Measurements from ENCODE around the gene EML1. TPM values are rescaled to one million over a fixed set of nuclear protein-coding genes. Genes with fewer than 3 reads are reported as not detected.
A peak's percentile ranks its signal among the peaks of the same experiment; 100 is the strongest.

The EML1 gene, protein sequence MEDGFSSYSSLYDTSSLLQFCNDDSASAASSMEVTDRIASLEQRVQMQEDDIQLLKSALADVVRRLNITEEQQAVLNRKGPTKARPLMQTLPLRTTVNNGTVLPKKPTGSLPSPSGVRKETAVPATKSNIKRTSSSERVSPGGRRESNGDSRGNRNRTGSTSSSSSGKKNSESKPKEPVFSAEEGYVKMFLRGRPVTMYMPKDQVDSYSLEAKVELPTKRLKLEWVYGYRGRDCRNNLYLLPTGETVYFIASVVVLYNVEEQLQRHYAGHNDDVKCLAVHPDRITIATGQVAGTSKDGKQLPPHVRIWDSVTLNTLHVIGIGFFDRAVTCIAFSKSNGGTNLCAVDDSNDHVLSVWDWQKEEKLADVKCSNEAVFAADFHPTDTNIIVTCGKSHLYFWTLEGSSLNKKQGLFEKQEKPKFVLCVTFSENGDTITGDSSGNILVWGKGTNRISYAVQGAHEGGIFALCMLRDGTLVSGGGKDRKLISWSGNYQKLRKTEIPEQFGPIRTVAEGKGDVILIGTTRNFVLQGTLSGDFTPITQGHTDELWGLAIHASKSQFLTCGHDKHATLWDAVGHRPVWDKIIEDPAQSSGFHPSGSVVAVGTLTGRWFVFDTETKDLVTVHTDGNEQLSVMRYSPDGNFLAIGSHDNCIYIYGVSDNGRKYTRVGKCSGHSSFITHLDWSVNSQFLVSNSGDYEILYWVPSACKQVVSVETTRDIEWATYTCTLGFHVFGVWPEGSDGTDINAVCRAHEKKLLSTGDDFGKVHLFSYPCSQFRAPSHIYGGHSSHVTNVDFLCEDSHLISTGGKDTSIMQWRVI
- total RNA-seq (2022) (9.5 and 11.6 TPM in 2 replicates), Bru-seq, nascent RNA (percentile 47 among the genes with signal in this experiment), BruChase-seq, experiment 1, labeled RNA remaining after a 6-hour chase (percentile 44 among the genes with signal in this experiment), BruChase-seq, experiment 2, labeled RNA remaining after a 2-hour chase (percentile 42 among the genes with signal in this experiment)
- long read RNA-seq, full-length matches to known transcripts = 17 of 23 reads
- long read RNA-seq, partial matches to known transcripts = 2 of 23 reads
- long read RNA-seq, other reads (novel, unspliced or antisense) = 4 of 23 reads

- peak within 1 kb of the TSS; percentile 66 for H3K4me3 Mint-ChIP-seq (ENCODE audit: unreplicated experiment)
- peaks cover 24% of the 10 kb centered on the region for H3K4me1 Mint-ChIP-seq (ENCODE audit: insufficient read depth, unreplicated experiment)
- TF ChIP-seq, protein P1, sequence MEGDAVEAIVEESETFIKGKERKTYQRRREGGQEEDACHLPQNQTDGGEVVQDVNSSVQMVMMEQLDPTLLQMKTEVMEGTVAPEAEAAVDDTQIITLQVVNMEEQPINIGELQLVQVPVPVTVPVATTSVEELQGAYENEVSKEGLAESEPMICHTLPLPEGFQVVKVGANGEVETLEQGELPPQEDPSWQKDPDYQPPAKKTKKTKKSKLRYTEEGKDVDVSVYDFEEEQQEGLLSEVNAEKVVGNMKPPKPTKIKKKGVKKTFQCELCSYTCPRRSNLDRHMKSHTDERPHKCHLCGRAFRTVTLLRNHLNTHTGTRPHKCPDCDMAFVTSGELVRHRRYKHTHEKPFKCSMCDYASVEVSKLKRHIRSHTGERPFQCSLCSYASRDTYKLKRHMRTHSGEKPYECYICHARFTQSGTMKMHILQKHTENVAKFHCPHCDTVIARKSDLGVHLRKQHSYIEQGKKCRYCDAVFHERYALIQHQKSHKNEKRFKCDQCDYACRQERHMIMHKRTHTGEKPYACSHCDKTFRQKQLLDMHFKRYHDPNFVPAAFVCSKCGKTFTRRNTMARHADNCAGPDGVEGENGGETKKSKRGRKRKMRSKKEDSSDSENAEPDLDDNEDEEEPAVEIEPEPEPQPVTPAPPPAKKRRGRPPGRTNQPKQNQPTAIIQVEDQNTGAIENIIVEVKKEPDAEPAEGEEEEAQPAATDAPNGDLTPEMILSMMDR (IDR thresholded peaks at IDR 0.05; ENCODE audit: unreplicated experiment) = no peak
- peak; percentile 63 for DNase-seq (ENCODE audit: unreplicated experiment)
- POLR2A ChIA-PET = interaction anchor here (0.7 to 3.7 kb wide), 5 partner anchors 35 to 63 kb away, joined by 3 to 19 read pairs (median 4); no protein-coding TSS in a partner anchor
- H3K27ac Mint-ChIP-seq (ENCODE audit: low read depth, unreplicated experiment) = no peak within 1 kb of the TSS
- CTCF ChIA-PET = interaction anchor here (0.8 to 1.6 kb wide), 2 partner anchors 12 kb away, joined by 3 read pairs; no protein-coding TSS in a partner anchor
- H3K27me3 Mint-ChIP-seq (ENCODE audit: insufficient read depth, unreplicated experiment) = no peaks in the 10 kb centered on the region
- intact Hi-C loops (cut with micrococcal nuclease) = loop anchor here (2.0 to 5.0 kb wide), 4 partner anchors 37 to 111 kb away; partner anchors contain the start of gene CYP46A1
- H3K9me3 Mint-ChIP-seq (ENCODE audit: unreplicated experiment) = no peaks in the 10 kb centered on the region
- no TSS peak for BruUV-seq (replicated peaks)
- H3K36me3 Mint-ChIP-seq (ENCODE audit: insufficient read depth, unreplicated experiment) = no peaks in the 10 kb centered on the region
These were observed at the start of gene EML1 for GRCh38 chr14:99793213-99794150. TSS of gene EML1 (plus strand) at chr14:99793413. CDS start at chr14:99793477, 64 bp downstream.

- no peaks in the 10 kb centered on the region for H3K36me3 Mint-ChIP-seq (ENCODE audit: insufficient read depth, unreplicated experiment)
- TF ChIP-seq, protein P1 (IDR thresholded peaks at IDR 0.05; ENCODE audit: unreplicated experiment) = no peak
- ChIA-PET CTCF (interaction anchor here (0.9 to 1.5 kb wide), 2 partner anchors 9 to 15 kb away, joined by 3 to 4 read pairs; no protein-coding TSS in a partner anchor), POLR2A (interaction anchor here (0.6 to 1.9 kb wide), 3 partner anchors 13 to 262 kb away, joined by 3 to 6 read pairs (median 3); no protein-coding TSS in a partner anchor)
- H3K27ac Mint-ChIP-seq (ENCODE audit: low read depth, unreplicated experiment) = peak overlapping the region; percentile 65
- H3K4me3 Mint-ChIP-seq (ENCODE audit: unreplicated experiment) = no peak overlapping the region
- BruUV-seq (replicated peaks) = no TSS peak
- peak; percentile 31 for DNase-seq (ENCODE audit: unreplicated experiment)
- peaks cover 17% of the 10 kb centered on the region for H3K4me1 Mint-ChIP-seq (ENCODE audit: insufficient read depth, unreplicated experiment)
- H3K9me3 Mint-ChIP-seq (ENCODE audit: unreplicated experiment) = no peaks in the 10 kb centered on the region
- intact Hi-C loops (cut with micrococcal nuclease) = no loop called here
- H3K27me3 Mint-ChIP-seq (ENCODE audit: insufficient read depth, unreplicated experiment) = no peaks in the 10 kb centered on the region
These were observed 48.9 kb upstream of the EML1 start for GRCh38 chr14:99744199-99744872.

- ChIA-PET POLR2A (interaction anchor here (0.6 to 1.9 kb wide), 3 partner anchors 13 to 263 kb away, joined by 3 to 6 read pairs (median 3); no protein-coding TSS in a partner anchor), CTCF (interaction anchor here (1.5 kb wide), 1 partner anchor 15 kb away, joined by 4 read pairs; no protein-coding TSS in a partner anchor)
- intact Hi-C loops (cut with micrococcal nuclease) = no loop called here
- TF ChIP-seq, protein P1 (IDR thresholded peaks at IDR 0.05; ENCODE audit: unreplicated experiment) = no peak
- H3K4me3 Mint-ChIP-seq (ENCODE audit: unreplicated experiment) = no peak overlapping the region
- H3K36me3 Mint-ChIP-seq (ENCODE audit: insufficient read depth, unreplicated experiment) = no peaks in the 10 kb centered on the region
- no peak for DNase-seq (ENCODE audit: unreplicated experiment)
- no peaks in the 10 kb centered on the region for H3K27me3 Mint-ChIP-seq (ENCODE audit: insufficient read depth, unreplicated experiment)
- H3K4me1 Mint-ChIP-seq (ENCODE audit: insufficient read depth, unreplicated experiment) = peaks cover 17% of the 10 kb centered on the region
- BruUV-seq (replicated peaks) = no TSS peak
- H3K9me3 Mint-ChIP-seq (ENCODE audit: unreplicated experiment) = no peaks in the 10 kb centered on the region
- H3K27ac Mint-ChIP-seq (ENCODE audit: low read depth, unreplicated experiment) = peak overlapping the region; percentile 65
These were observed 48.4 kb upstream of the EML1 start for GRCh38 chr14:99744873-99745224.

Data from MCF 10A (cell line).